CD8-positive, alpha-beta memory T cell (primary cell): ENCODE measurements around the gene SPCS1. TPM values are rescaled to one million over a fixed set of nuclear protein-coding genes. Genes with fewer than 3 reads are reported as not detected.

Experiments used
- CTCF ChIA-PET: fragments of 350-600 bp; sonication (Branson Sonifier 250); formaldehyde crosslinking; loops from one replicate; lab custom pipeline; 2021; ENCODE audit warnings: antibody characterized with exemption; lab: Charles Lee
- POLR2A ChIA-PET: fragments of 350-600 bp; sonication (Branson Sonifier 250); formaldehyde crosslinking; loops from one replicate; lab custom pipeline; 2021; ENCODE audit warnings: antibody characterized with exemption; lab: Charles Lee
- DNase-seq, 5 donors: peaks; one replicate each; pipeline versions ENCODE4 v3.0.0 to v3.0.0-alpha.2; 2020 to 2022; ENCODE audit warnings: mixed read lengths in 1 of 5
- H3K27ac ChIP-seq: one replicate; pipeline ENCODE4 v1.7.0; 2013; ENCODE audit warnings: low read depth, mild to moderate bottlenecking, low read length, moderate library complexity
- H3K27me3 ChIP-seq: 2 replicates; pipeline ENCODE4 v1.7.0; 2013; ENCODE audit warnings: low read length, mild to moderate bottlenecking; ENCODE audit not compliant: insufficient read depth, poor library complexity, severe bottlenecking
- H3K36me3 ChIP-seq: 2 replicates; pipeline ENCODE4 v1.7.0; 2013; ENCODE audit warnings: mild to moderate bottlenecking, low read length, moderate library complexity; ENCODE audit not compliant: insufficient read depth
- H3K4me1 ChIP-seq: 2 replicates; pipeline ENCODE4 v1.7.0; 2013; ENCODE audit warnings: mild to moderate bottlenecking, low read length, moderate library complexity; ENCODE audit not compliant: insufficient read depth
- H3K4me3 ChIP-seq: 2 replicates; pipeline ENCODE4 v1.7.0; 2013; ENCODE audit warnings: mild to moderate bottlenecking, low read length
- H3K9me3 ChIP-seq: 2 replicates; pipeline ENCODE4 v1.7.0; 2013; ENCODE audit warnings: mild to moderate bottlenecking, low read length
- H3K27ac Mint-ChIP-seq, 8 donors: one replicate each; pipeline ENCODE4 v1.8.0; 2020 to 2021; ENCODE audit warnings: mixed read lengths in 8 of 8, mild to moderate bottlenecking in 6 of 8, inconsistent platforms in 3 of 8, moderate library complexity in 3 of 8
- H3K27me3 Mint-ChIP-seq, 2 donors: one replicate each; pipeline ENCODE4 v1.8.0; 2020 to 2021; ENCODE audit warnings: mixed read lengths in 2 of 2, mild to moderate bottlenecking in 1 of 2, moderate library complexity in 1 of 2
- H3K36me3 Mint-ChIP-seq, 3 donors: one replicate each; pipeline ENCODE4 v1.8.0; 2020 to 2021; ENCODE audit warnings: mixed read lengths in 3 of 3, inconsistent platforms in 1 of 3, mild to moderate bottlenecking in 1 of 3
- H3K4me1 Mint-ChIP-seq, 3 donors: one replicate each; pipeline ENCODE4 v1.8.0; 2020 to 2021; ENCODE audit warnings: mixed read lengths in 3 of 3, inconsistent platforms in 1 of 3, mild to moderate bottlenecking in 1 of 3
- H3K4me3 Mint-ChIP-seq, 7 donors: one replicate each; pipeline ENCODE4 v1.8.0; 2020 to 2021; ENCODE audit warnings: mixed read lengths in 7 of 7, mild to moderate bottlenecking in 6 of 7, moderate library complexity in 4 of 7, inconsistent platforms in 2 of 7
- H3K9me3 Mint-ChIP-seq, 5 donors: one replicate each; pipeline ENCODE4 v1.8.0; 2020 to 2022; ENCODE audit warnings: mixed read lengths in 5 of 5, mild to moderate bottlenecking in 3 of 5, moderate library complexity in 2 of 5, inconsistent platforms in 1 of 5
- polyA plus RNA-seq: library from polyadenylated mRNA; unstranded; fragments of 300-500 nt; fragmentation: Illumina TruSeq; gene quantifications from one replicate; pipeline ENCODE4 v1.2.3, GENCODE V29; 2021
- total RNA-seq, 2 experiments: library from RNA; stranded (reverse); gene quantifications; one replicate each; pipeline ENCODE4 v1.2.3, GENCODE V29; 2021

SPCS1 gene
- total and polyA plus RNA-seq, 3 experiments from 2014 or later, result 154 to 357 (median 156) TPM

DNA sequence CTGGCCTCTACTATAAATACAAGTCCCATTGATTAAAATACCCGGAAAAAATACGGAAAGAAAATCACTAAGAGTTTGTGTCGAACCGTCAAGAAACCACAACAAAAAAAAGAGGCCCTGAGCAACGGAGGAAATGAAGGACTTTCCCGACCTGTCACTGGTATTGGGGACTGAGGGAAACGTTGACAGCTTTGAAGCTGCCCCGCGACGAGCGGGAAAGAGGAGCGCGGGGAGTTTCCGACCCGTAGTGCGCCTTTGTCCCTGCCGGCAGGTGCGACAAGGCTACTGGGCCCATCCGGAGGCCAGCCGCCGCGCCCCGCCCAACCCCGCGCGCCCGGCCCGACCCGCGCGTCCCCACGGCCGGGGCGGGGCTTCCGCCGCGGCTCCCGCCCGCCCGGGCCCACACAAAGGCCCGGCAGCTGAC lies 20.6 kb upstream of the SPCS1 start:
- H3K9me3 ChIP-seq, result no peaks in the 10 kb centered on the region
- peaks cover 38% of the 10 kb centered on the region for H3K4me1 ChIP-seq
- peak overlapping the region; percentile 88 for H3K27ac ChIP-seq
- peak; percentile 69 to 83 (median 75) for DNase-seq
- no peaks in the 10 kb centered on the region for H3K27me3 Mint-ChIP-seq
- H3K27me3 ChIP-seq, result no peaks in the 10 kb centered on the region
- ChIA-PET POLR2A (no interaction called here), CTCF (no interaction called here)
- peaks cover 4 to 64% (median 13%) of the 10 kb centered on the region in 3 donors for H3K36me3 Mint-ChIP-seq
- peaks cover 50 to 69% (median 68%) of the 10 kb centered on the region in 3 donors for H3K4me1 Mint-ChIP-seq
- peak overlapping the region; percentile 78 for H3K4me3 ChIP-seq
- H3K9me3 Mint-ChIP-seq, result no peaks in the 10 kb centered on the region
- peak overlapping the region; percentile 87 to 96 (median 91) for H3K4me3 Mint-ChIP-seq
- H3K27ac Mint-ChIP-seq, result peak overlapping the region; percentile 95 to 99 (median 96)
- H3K36me3 ChIP-seq, result peaks cover 36% of the 10 kb centered on the region

DNA sequence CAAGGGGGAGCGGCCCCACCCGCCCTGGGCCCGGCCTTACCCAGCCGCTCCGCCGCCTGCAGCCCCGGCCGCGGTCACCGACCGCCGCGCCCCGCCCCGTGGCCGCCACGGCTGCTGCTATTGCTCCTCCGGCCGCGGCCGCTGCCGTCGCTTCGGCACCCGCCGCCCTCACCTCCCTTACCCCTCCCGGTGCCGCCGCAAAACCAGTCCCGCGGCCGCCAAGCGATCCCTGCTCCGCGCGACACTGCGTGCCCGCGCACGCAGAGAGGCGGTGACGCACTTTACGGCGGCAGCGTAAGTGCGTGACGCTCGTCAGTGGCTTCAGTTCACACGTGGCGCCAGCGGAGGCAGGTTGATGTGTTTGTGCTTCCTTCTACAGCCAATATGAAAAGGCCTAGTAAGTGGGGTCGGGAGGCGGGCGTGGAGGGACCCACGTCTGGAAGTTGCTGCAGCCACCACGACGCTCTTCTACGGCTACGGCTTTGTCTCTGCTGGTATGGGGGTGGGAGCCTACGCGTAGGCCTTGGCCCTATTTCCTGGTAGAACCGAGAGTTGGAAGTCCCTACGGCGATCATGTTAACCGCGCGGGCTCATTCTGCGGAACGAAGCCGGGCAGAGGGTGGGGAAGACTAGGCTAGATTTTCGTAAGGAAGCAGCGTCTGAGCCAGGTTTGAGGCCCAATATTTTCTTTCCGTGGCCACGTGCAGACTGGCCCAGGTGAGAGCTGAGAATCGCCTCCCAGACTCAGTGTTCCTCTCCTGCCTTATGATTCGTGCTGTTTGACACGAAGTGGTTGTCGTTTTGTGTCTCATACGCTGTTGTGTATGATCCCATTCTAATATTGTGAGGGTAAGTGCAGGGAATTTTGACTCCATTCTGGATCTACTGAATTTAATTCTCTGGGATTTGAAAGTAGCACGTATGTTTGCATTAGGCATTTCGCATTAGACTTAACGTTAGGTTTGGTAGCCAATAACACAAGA lies 19.9 kb upstream of the SPCS1 start, which contains the start of the genes GNL3 and PBRM1:
Gene GNL3 (plus strand): TSS at position 324 of the 983 bp plus-strand sequence. CDS start 61 bp downstream, at position 385.
Gene PBRM1 (minus strand): TSS at position 205 of the 983 bp plus-strand sequence.
- POLR2A ChIA-PET, result no interaction called here
- Mint-ChIP-seq H3K4me3 (peak within 1 kb of the TSS; percentile 92 to 99 (median 97)), H3K36me3 (peaks cover 7 to 66% (median 16%) of the 10 kb centered on the region in 3 donors), H3K4me1 (peaks cover 49 to 67% (median 62%) of the 10 kb centered on the region in 3 donors), H3K9me3 (no peaks in the 10 kb centered on the region), H3K27me3 (no peaks in the 10 kb centered on the region), H3K27ac (peak within 1 kb of the TSS; percentile 98 to 100 (median 99))
- peak; percentile 88 to 94 (median 93) for DNase-seq
- CTCF ChIA-PET, result no interaction called here
- H3K27me3 ChIP-seq, result no peaks in the 10 kb centered on the region
- H3K4me3 ChIP-seq, result peak within 1 kb of the TSS; percentile 88
- peak within 1 kb of the TSS; percentile 88 for H3K27ac ChIP-seq
- no peaks in the 10 kb centered on the region for H3K9me3 ChIP-seq
- H3K4me1 ChIP-seq, result peaks cover 38% of the 10 kb centered on the region
- peaks cover 41% of the 10 kb centered on the region for H3K36me3 ChIP-seq

DNA sequence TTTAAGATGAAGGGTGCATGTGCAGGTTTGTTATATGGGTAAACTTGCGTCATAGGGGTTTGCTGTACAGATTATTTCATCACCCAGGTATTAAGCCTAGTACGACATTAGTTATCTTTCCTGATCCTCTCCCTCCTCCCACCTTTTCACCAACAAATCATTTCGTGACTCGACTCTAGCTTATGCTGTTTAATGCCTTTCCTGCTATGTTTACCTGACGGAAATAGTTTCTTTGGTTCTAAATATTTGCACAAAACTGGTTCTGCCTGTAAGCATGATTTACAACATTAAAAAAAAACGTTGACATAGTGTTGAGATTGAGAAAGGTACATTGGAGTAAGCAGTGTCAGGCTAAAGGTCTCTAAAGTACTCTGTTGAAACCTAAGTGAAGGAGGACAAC lies 17.6 kb upstream of the SPCS1 start:
- Mint-ChIP-seq H3K27ac (peak overlapping the region in 5 of 8 donors; percentile 29 to 99 (median 74)), H3K4me1 (peaks cover 35 to 50% (median 44%) of the 10 kb centered on the region in 3 donors), H3K27me3 (no peaks in the 10 kb centered on the region), H3K36me3 (peaks cover 8 to 74% (median 17%) of the 10 kb centered on the region in 3 donors), H3K4me3 (peak overlapping the region in 3 of 7 donors; percentile 4 to 62 (median 19)), H3K9me3 (no peaks in the 10 kb centered on the region)
- Histone ChIP-seq H3K4me1 (peaks cover 28% of the 10 kb centered on the region), H3K4me3 (no peak overlapping the region), H3K27me3 (no peaks in the 10 kb centered on the region), H3K9me3 (no peaks in the 10 kb centered on the region), H3K27ac (no peak overlapping the region), H3K36me3 (peaks cover 58% of the 10 kb centered on the region)
- CTCF ChIA-PET, result no interaction called here
- no peak for DNase-seq
- POLR2A ChIA-PET, result interaction anchor here (0.8 kb wide), 1 partner anchor 15 kb away, joined by 4 read pairs; no protein-coding TSS in a partner anchor

DNA sequence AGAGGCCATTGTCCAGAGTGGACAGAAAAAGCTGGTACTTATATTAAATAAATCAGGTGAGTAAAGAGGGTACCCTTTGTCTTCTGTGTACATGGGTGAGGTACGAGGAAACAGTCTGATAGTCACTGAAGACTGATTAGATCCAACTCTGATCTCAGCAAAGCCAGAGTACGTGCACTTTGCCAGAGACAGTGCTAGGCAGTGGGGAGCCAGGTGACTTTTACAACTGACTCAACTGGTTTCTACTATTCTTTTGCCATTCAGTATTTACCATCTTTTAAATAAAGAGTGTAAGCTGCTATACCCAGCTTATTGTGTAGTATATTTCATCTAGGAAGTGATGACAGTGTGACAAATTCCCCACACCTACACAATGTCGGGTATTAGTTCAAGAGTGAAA lies 16.8 kb upstream of the SPCS1 start:
- Mint-ChIP-seq H3K4me3 (peak overlapping the region in 1 of 7 donors; percentile 56), H3K36me3 (peaks cover 11 to 82% (median 22%) of the 10 kb centered on the region in 3 donors), H3K9me3 (no peaks in the 10 kb centered on the region), H3K27ac (peak overlapping the region in 3 of 8 donors; percentile 71 to 92 (median 74)), H3K27me3 (no peaks in the 10 kb centered on the region), H3K4me1 (peaks cover 32 to 41% (median 35%) of the 10 kb centered on the region in 3 donors)
- DNase-seq, result no peak
- no peaks in the 10 kb centered on the region for H3K9me3 ChIP-seq
- POLR2A ChIA-PET, result no interaction called here
- no peak overlapping the region for H3K4me3 ChIP-seq
- no peak overlapping the region for H3K27ac ChIP-seq
- CTCF ChIA-PET, result no interaction called here
- H3K36me3 ChIP-seq, result peaks cover 64% of the 10 kb centered on the region
- peaks cover 22% of the 10 kb centered on the region for H3K4me1 ChIP-seq
- no peaks in the 10 kb centered on the region for H3K27me3 ChIP-seq

DNA sequence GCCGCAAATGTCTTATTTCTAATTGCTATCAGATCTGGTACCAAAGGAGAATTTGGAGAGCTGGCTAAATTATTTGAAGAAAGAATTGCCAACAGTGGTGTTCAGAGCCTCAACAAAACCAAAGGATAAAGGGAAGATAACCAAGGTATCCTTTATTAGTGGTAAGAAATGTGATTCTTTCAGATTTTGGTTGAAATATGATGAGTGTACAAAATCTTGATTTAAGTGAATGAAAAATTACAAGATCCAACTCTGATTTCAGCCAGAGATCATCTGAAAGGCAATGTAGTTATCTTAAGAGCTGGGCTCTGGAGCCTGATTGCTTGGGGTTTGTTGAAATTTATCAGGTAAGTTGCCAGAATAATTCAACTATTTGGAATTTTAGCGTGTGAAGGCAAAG lies 15.3 kb upstream of the SPCS1 start:
- Mint-ChIP-seq H3K4me1 (peaks cover 21 to 29% (median 25%) of the 10 kb centered on the region in 3 donors), H3K27me3 (no peaks in the 10 kb centered on the region), H3K9me3 (no peaks in the 10 kb centered on the region), H3K27ac (peak overlapping the region in 5 of 8 donors; percentile 19 to 79 (median 37)), H3K36me3 (peaks cover 11 to 94% (median 29%) of the 10 kb centered on the region in 3 donors), H3K4me3 (peak overlapping the region in 1 of 7 donors; percentile 59)
- POLR2A ChIA-PET, result no interaction called here
- no peak for DNase-seq
- H3K9me3 ChIP-seq, result no peaks in the 10 kb centered on the region
- H3K4me3 ChIP-seq, result no peak overlapping the region
- H3K27me3 ChIP-seq, result no peaks in the 10 kb centered on the region
- no peak overlapping the region for H3K27ac ChIP-seq
- CTCF ChIA-PET, result interaction anchor here (1.5 kb wide), 1 partner anchor 11 kb away, joined by 3 read pairs; no protein-coding TSS in a partner anchor
- peaks cover 76% of the 10 kb centered on the region for H3K36me3 ChIP-seq
- peaks cover 11% of the 10 kb centered on the region for H3K4me1 ChIP-seq

DNA sequence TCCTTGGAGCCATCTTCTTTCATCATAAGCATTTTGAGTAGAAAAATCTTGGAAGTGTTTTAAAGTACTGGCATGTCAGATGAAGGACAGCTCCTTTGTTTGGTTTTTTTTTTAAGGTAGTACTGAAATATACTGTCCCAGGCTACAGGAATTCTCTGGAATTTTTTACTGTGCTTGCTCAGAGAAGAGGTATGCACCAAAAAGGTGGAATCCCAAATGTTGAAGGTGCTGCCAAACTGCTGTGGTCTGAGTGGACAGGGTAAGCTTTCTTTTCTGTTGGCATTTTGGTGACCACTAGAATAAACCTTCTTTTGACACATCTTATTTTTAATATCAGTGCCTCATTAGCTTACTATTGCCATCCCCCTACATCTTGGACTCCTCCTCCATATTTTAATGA lies 12.8 kb upstream of the SPCS1 start:
- Mint-ChIP-seq H3K4me3 (peak overlapping the region in 1 of 7 donors; percentile 12), H3K27ac (peak overlapping the region in 4 of 8 donors; percentile 31 to 82 (median 70)), H3K27me3 (no peaks in the 10 kb centered on the region), H3K9me3 (no peaks in the 10 kb centered on the region), H3K36me3 (peaks cover 7 to 95% (median 32%) of the 10 kb centered on the region in 3 donors), H3K4me1 (peaks cover 11 to 23% (median 15%) of the 10 kb centered on the region in 3 donors)
- H3K27me3 ChIP-seq, result no peaks in the 10 kb centered on the region
- no peak for DNase-seq
- H3K9me3 ChIP-seq, result no peaks in the 10 kb centered on the region
- peaks cover 88% of the 10 kb centered on the region for H3K36me3 ChIP-seq
- H3K27ac ChIP-seq, result no peak overlapping the region
- ChIA-PET CTCF (interaction anchor here (1.6 kb wide), 1 partner anchor 15 kb away, joined by 5 read pairs; no protein-coding TSS in a partner anchor), POLR2A (no interaction called here)
- H3K4me1 ChIP-seq, result no peaks in the 10 kb centered on the region
- H3K4me3 ChIP-seq, result no peak overlapping the region

DNA sequence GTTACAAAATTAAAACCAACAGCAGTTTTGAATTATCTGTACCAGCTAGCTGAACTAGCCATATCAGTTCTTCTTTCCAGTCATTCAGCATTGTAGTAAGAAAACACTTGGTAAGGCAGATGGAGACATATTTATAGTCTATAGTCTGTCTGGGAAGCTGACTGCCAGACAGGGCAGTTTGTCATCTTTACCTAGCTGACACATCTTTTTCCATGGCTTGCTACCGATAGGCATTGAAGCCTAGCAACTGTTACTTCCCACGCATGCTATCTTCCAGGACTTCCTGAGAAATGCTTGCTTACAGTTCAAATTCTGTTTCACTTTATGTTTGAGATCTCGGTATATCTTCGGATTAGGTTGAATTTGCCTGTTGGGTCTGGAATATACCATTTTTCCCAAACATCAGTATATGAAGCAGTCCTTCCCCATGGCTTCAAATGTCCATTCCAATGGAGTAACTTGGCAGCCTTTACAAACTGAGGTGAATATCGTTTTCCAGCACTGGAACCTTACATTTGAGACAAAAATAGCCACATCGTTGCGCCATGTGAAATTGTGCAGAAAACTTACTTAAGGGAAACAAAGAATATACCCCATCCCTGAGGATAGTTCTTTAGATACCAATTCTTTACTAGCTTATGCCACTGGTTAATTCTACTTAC lies 11.2 kb upstream of the SPCS1 start:
- H3K27me3 ChIP-seq, result no peaks in the 10 kb centered on the region
- no peak for DNase-seq
- H3K36me3 ChIP-seq, result peaks cover 72% of the 10 kb centered on the region
- ChIA-PET POLR2A (no interaction called here), CTCF (no interaction called here)
- Mint-ChIP-seq H3K4me1 (peaks cover 6 to 14% (median 10%) of the 10 kb centered on the region in 3 donors), H3K27me3 (no peaks in the 10 kb centered on the region), H3K9me3 (no peaks in the 10 kb centered on the region), H3K27ac (peak overlapping the region in 4 of 8 donors; percentile 10 to 79 (median 46)), H3K36me3 (peaks cover 7 to 90% (median 27%) of the 10 kb centered on the region in 3 donors), H3K4me3 (no peak overlapping the region)
- H3K27ac ChIP-seq, result no peak overlapping the region
- H3K4me3 ChIP-seq, result no peak overlapping the region
- no peaks in the 10 kb centered on the region for H3K4me1 ChIP-seq
- H3K9me3 ChIP-seq, result no peaks in the 10 kb centered on the region
